ENCODE data around the gene PTPRS.
A peak's percentile ranks its signal among the peaks of the same experiment; 100 is the strongest.
"Not testable (repeated sequence)": the region's sequence is repeated elsewhere in the genome, so short reads cannot be mapped to it uniquely, and the experiment has no call there.

The PTPRS gene

GRCh38 chr19:5340637-5341447 is at the start of gene PTPRS:
Gene PTPRS (minus strand): TSS chr19:5340812. CDS start chr19:5286140, 54,672 bp downstream.
- in situ Hi-C loops (cut with HindIII; ENCODE audit: low pct_unique_long_range_greater_than_20kb, low sequenced_read_pairs): no loop called here
- TF ChIP-seq JUND (IDR thresholded peaks at IDR 0.05; ENCODE audit: low read depth): no peak
- peak; percentile 85 to 89 for DNase-seq (ENCODE audit: low read depth in 1 of 2, low spot score in 1 of 2)

GRCh38 chr19:5389353-5389752 is 48.7 kb upstream of the PTPRS start:
- no peak for DNase-seq (ENCODE audit: low read depth in 1 of 2, low spot score in 1 of 2)
- TF ChIP-seq JUND (IDR thresholded peaks at IDR 0.05; ENCODE audit: low read depth): no peak
- in situ Hi-C loops (cut with HindIII; ENCODE audit: low pct_unique_long_range_greater_than_20kb, low sequenced_read_pairs): no loop called here

GRCh38 chr19:5387472-5387871 is 46.9 kb upstream of the PTPRS start:
- no peak for DNase-seq (ENCODE audit: low read depth in 1 of 2, low spot score in 1 of 2)
- in situ Hi-C loops (cut with HindIII; ENCODE audit: low pct_unique_long_range_greater_than_20kb, low sequenced_read_pairs): no loop called here
- TF ChIP-seq JUND (IDR thresholded peaks at IDR 0.05; ENCODE audit: low read depth): no peak

- TF ChIP-seq JUND (IDR thresholded peaks at IDR 0.05; ENCODE audit: low read depth): no peak
- DNase-seq (ENCODE audit: low read depth in 1 of 2, low spot score in 1 of 2): no peak
- in situ Hi-C loops (cut with HindIII; ENCODE audit: low pct_unique_long_range_greater_than_20kb, low sequenced_read_pairs): no loop called here
Observed at GRCh38 chr19:5386841-5387240, 46.2 kb upstream of the PTPRS start.

GRCh38 chr19:5381197-5381596 is 40.6 kb upstream of the PTPRS start:
- DNase-seq (ENCODE audit: low read depth in 1 of 2, low spot score in 1 of 2); in situ Hi-C loops (cut with HindIII; ENCODE audit: low pct_unique_long_range_greater_than_20kb, low sequenced_read_pairs): not testable (repeated sequence)

- in situ Hi-C loops (cut with HindIII; ENCODE audit: low pct_unique_long_range_greater_than_20kb, low sequenced_read_pairs): no loop called here
- TF ChIP-seq JUND (IDR thresholded peaks at IDR 0.05; ENCODE audit: low read depth): no peak
- no peak for DNase-seq (ENCODE audit: low read depth in 1 of 2, low spot score in 1 of 2)
Observed at GRCh38 chr19:5380215-5380919, 39.8 kb upstream of the PTPRS start.

- no peak for TF ChIP-seq JUND (IDR thresholded peaks at IDR 0.05; ENCODE audit: low read depth)
- in situ Hi-C loops (cut with HindIII; ENCODE audit: low pct_unique_long_range_greater_than_20kb, low sequenced_read_pairs): no loop called here
- no peak for DNase-seq (ENCODE audit: low read depth in 1 of 2, low spot score in 1 of 2)
Observed at GRCh38 chr19:5376928-5377327, 36.3 kb upstream of the PTPRS start.

GRCh38 chr19:5372572-5373200 is 32.1 kb upstream of the PTPRS start:
- DNase-seq (ENCODE audit: low read depth in 1 of 2, low spot score in 1 of 2): no peak
- TF ChIP-seq JUND (IDR thresholded peaks at IDR 0.05; ENCODE audit: low read depth): no peak
- in situ Hi-C loops (cut with HindIII; ENCODE audit: low pct_unique_long_range_greater_than_20kb, low sequenced_read_pairs): no loop called here

GRCh38 chr19:5369962-5370367 is 29.4 kb upstream of the PTPRS start:
- TF ChIP-seq JUND (IDR thresholded peaks at IDR 0.05; ENCODE audit: low read depth): no peak
- peak in 1 of 2 experiments; percentile 57 for DNase-seq (ENCODE audit: low read depth in 1 of 2, low spot score in 1 of 2)
- in situ Hi-C loops (cut with HindIII; ENCODE audit: low pct_unique_long_range_greater_than_20kb, low sequenced_read_pairs): no loop called here

GRCh38 chr19:5369304-5369703 is 28.7 kb upstream of the PTPRS start:
- no peak for TF ChIP-seq JUND (IDR thresholded peaks at IDR 0.05; ENCODE audit: low read depth)
- in situ Hi-C loops (cut with HindIII; ENCODE audit: low pct_unique_long_range_greater_than_20kb, low sequenced_read_pairs): no loop called here
- no peak for DNase-seq (ENCODE audit: low read depth in 1 of 2, low spot score in 1 of 2)

GRCh38 chr19:5367530-5368133 is 27.0 kb upstream of the PTPRS start:
- DNase-seq (ENCODE audit: low read depth in 1 of 2, low spot score in 1 of 2): no peak
- no peak for TF ChIP-seq JUND (IDR thresholded peaks at IDR 0.05; ENCODE audit: low read depth)
- in situ Hi-C loops (cut with HindIII; ENCODE audit: low pct_unique_long_range_greater_than_20kb, low sequenced_read_pairs): no loop called here

GRCh38 chr19:5365905-5366304 is 25.3 kb upstream of the PTPRS start:
- no peak for DNase-seq (ENCODE audit: low read depth in 1 of 2, low spot score in 1 of 2)
- in situ Hi-C loops (cut with HindIII; ENCODE audit: low pct_unique_long_range_greater_than_20kb, low sequenced_read_pairs): no loop called here
- no peak for TF ChIP-seq JUND (IDR thresholded peaks at IDR 0.05; ENCODE audit: low read depth)

GRCh38 chr19:5364674-5365073 is 24.1 kb upstream of the PTPRS start:
- no peak for TF ChIP-seq JUND (IDR thresholded peaks at IDR 0.05; ENCODE audit: low read depth)
- in situ Hi-C loops (cut with HindIII; ENCODE audit: low pct_unique_long_range_greater_than_20kb, low sequenced_read_pairs): no loop called here
- no peak for DNase-seq (ENCODE audit: low read depth in 1 of 2, low spot score in 1 of 2)

- in situ Hi-C loops (cut with HindIII; ENCODE audit: low pct_unique_long_range_greater_than_20kb, low sequenced_read_pairs); DNase-seq (ENCODE audit: low read depth in 1 of 2, low spot score in 1 of 2): not testable (repeated sequence)
Observed at GRCh38 chr19:5361839-5362238, 21.2 kb upstream of the PTPRS start.

Measured in T47D (cell line).